SK-N-SH (cell line): Measurements from ENCODE around the gene RAB5IF.

ENCODE experiments used
- EP300 ChIP-seq, 2 experiments: IDR thresholded peaks; 2 replicates each; pipeline versions ENCODE4 v1.4.0 to v1.6.1; 2012; ENCODE audit warnings: borderline replicate concordance in 1 of 2, low read depth in 1 of 2, low read length in 1 of 2
- EZH2phosphoT487 ChIP-seq: fragments of 200-600 bp; sonication (generic); IDR thresholded peaks from 2 replicates; pipeline ENCODE4 v1.6.1; 2017; ENCODE audit warnings: low read depth, mixed run types, mild to moderate bottlenecking, antibody characterized with exemption, moderate library complexity, borderline replicate concordance
- MXI1 ChIP-seq: IDR thresholded peaks from 2 replicates; pipeline ENCODE4 v1.6.1; 2012; ENCODE audit warnings: mild to moderate bottlenecking, low read depth, low read length, improper control_type of control experiment
- RAD21 ChIP-seq: IDR thresholded peaks from 2 replicates; pipeline ENCODE4 v1.6.1; 2012; ENCODE audit warnings: mild to moderate bottlenecking, low read length
- RFX5 ChIP-seq: IDR thresholded peaks from 2 replicates; pipeline ENCODE4 v1.6.1; 2012; ENCODE audit warnings: mild to moderate bottlenecking, improper control_type of control experiment, low read length
- YY1 ChIP-seq: IDR thresholded peaks from 2 replicates; pipeline ENCODE4 v1.4.0; 2012; ENCODE audit warnings: low read depth, mild to moderate bottlenecking
- TF ChIP-seq, protein P1 (sequence below): fragments of 200-600 bp; sonication (generic); IDR thresholded peaks from 2 replicates; pipeline ENCODE4 v1.6.1; 2017; ENCODE audit warnings: antibody characterized with exemption, mild to moderate bottlenecking, moderate library complexity
- TF ChIP-seq, protein P2 (sequence below): IDR thresholded peaks from 2 replicates; pipeline ENCODE4 v1.6.1; 2012; ENCODE audit warnings: mild to moderate bottlenecking, low read depth, low read length, moderate library complexity
- TF ChIP-seq, protein P3 (sequence below): IDR thresholded peaks from 2 replicates; pipeline ENCODE4; 2012

DNA sequence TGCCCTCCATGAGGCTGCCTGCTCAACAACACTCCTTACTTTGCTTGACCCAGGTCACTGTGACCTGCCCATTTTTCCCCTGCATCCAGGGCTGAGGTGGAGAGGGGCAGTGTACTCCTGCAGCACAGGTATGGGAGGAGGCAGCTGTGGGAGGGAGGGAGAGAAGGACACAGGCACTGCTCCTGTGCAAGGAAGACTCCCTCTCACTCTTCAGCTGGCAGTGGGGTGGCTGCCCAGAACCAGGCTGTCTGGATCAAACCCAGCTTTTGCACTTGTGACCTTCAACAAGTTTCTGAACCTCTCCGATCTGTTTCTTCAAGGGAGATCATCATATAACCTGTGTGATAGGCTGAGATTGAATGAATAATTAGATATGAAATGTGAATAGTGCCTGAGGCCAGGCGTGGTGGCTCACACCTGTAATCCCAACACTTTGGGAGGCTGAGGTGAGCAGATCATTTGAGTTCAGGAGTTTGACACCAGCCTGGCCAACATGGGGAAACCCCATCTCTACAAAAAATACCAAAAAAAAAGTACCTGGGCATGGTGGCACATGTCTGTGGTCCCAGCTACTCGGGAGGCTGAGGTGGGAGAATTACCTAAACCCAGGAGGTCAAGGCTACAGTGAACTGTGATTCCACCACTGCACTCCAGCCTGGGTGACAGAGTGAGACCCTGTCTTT lies 18.1 kb upstream of the RAB5IF start:
- TF ChIP-seq, protein P1, sequence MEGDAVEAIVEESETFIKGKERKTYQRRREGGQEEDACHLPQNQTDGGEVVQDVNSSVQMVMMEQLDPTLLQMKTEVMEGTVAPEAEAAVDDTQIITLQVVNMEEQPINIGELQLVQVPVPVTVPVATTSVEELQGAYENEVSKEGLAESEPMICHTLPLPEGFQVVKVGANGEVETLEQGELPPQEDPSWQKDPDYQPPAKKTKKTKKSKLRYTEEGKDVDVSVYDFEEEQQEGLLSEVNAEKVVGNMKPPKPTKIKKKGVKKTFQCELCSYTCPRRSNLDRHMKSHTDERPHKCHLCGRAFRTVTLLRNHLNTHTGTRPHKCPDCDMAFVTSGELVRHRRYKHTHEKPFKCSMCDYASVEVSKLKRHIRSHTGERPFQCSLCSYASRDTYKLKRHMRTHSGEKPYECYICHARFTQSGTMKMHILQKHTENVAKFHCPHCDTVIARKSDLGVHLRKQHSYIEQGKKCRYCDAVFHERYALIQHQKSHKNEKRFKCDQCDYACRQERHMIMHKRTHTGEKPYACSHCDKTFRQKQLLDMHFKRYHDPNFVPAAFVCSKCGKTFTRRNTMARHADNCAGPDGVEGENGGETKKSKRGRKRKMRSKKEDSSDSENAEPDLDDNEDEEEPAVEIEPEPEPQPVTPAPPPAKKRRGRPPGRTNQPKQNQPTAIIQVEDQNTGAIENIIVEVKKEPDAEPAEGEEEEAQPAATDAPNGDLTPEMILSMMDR, result no peak
- TF ChIP-seq, protein P2, sequence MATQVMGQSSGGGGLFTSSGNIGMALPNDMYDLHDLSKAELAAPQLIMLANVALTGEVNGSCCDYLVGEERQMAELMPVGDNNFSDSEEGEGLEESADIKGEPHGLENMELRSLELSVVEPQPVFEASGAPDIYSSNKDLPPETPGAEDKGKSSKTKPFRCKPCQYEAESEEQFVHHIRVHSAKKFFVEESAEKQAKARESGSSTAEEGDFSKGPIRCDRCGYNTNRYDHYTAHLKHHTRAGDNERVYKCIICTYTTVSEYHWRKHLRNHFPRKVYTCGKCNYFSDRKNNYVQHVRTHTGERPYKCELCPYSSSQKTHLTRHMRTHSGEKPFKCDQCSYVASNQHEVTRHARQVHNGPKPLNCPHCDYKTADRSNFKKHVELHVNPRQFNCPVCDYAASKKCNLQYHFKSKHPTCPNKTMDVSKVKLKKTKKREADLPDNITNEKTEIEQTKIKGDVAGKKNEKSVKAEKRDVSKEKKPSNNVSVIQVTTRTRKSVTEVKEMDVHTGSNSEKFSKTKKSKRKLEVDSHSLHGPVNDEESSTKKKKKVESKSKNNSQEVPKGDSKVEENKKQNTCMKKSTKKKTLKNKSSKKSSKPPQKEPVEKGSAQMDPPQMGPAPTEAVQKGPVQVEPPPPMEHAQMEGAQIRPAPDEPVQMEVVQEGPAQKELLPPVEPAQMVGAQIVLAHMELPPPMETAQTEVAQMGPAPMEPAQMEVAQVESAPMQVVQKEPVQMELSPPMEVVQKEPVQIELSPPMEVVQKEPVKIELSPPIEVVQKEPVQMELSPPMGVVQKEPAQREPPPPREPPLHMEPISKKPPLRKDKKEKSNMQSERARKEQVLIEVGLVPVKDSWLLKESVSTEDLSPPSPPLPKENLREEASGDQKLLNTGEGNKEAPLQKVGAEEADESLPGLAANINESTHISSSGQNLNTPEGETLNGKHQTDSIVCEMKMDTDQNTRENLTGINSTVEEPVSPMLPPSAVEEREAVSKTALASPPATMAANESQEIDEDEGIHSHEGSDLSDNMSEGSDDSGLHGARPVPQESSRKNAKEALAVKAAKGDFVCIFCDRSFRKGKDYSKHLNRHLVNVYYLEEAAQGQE, result no peak
- TF ChIP-seq RAD21 (no peak), EP300 (IDR thresholded peaks at IDR 0.05; ENCODE audit: borderline replicate concordance in 1 of 2, low read depth in 1 of 2, low read length in 1 of 2) (no peak), YY1 (no peak), EZH2phosphoT487 (no peak), RFX5 (no peak), MXI1 (no peak)
- TF ChIP-seq, protein P3, sequence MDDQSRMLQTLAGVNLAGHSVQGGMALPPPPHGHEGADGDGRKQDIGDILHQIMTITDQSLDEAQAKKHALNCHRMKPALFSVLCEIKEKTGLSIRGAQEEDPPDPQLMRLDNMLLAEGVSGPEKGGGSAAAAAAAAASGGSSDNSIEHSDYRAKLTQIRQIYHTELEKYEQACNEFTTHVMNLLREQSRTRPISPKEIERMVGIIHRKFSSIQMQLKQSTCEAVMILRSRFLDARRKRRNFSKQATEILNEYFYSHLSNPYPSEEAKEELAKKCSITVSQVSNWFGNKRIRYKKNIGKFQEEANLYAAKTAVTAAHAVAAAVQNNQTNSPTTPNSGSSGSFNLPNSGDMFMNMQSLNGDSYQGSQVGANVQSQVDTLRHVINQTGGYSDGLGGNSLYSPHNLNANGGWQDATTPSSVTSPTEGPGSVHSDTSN, result no peak
